Measurements from ENCODE around the gene AKAP12.

DNA sequence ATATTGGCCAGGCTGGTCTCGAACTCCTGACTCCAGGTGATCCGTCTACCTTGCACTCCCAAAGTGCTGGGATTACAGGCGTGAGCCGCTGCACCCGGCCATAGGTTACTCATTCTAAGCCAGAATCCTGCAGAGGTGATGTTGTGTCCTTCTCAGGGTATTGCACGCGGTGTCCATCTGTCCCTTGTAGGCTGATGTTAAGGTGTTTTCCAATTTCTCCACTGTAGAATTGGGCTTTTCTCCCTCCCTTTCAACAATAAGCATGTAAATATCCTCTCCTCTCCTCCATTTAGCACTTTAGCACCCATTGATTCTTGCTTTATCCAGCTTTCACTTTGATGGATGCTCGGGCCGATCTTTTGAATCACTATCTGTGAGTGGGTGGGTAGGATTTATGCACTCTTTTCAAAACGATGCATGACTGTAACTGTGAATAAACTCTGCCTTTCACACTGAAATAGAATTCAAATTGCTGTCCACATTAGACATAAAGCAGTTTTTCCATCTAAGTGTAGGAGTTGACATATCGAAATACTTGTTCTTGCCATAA, 99.0 kb downstream of the AKAP12 start:
- TF ChIP-seq, protein P1, sequence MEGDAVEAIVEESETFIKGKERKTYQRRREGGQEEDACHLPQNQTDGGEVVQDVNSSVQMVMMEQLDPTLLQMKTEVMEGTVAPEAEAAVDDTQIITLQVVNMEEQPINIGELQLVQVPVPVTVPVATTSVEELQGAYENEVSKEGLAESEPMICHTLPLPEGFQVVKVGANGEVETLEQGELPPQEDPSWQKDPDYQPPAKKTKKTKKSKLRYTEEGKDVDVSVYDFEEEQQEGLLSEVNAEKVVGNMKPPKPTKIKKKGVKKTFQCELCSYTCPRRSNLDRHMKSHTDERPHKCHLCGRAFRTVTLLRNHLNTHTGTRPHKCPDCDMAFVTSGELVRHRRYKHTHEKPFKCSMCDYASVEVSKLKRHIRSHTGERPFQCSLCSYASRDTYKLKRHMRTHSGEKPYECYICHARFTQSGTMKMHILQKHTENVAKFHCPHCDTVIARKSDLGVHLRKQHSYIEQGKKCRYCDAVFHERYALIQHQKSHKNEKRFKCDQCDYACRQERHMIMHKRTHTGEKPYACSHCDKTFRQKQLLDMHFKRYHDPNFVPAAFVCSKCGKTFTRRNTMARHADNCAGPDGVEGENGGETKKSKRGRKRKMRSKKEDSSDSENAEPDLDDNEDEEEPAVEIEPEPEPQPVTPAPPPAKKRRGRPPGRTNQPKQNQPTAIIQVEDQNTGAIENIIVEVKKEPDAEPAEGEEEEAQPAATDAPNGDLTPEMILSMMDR (IDR thresholded peaks at IDR 0.05; ENCODE audit: low read depth, low read length, poor library complexity, severe bottlenecking), result no peak
- TF ChIP-seq EZH2phosphoT487 (IDR thresholded peaks at IDR 0.05; ENCODE audit: borderline replicate concordance, low read length), result no peak

Data from DOHH2 (cell line).